ENCODE results near the gene EEF1AKMT2. TPM values are rescaled to one million over a fixed set of nuclear protein-coding genes. Genes with fewer than 3 reads are reported as not detected.

EEF1AKMT2 gene
- total and polyA plus RNA-seq, 9 of the 15 experiments (the other 6 are each of a cell fraction or from before 2014, with no cell fraction given), result 9.3 to 34.3 (median 23.7) TPM

GRCh38 chr10:124791547-124792348 lies at the start of gene EEF1AKMT2 (continued):
- TF ChIP-seq PKNOX1 (IDR thresholded peaks at IDR 0.05) (no peak), U2AF2 (optimal IDR thresholded peaks at IDR 0.05; ENCODE audit: low read depth, low read length) (no peak), NCOA4 (IDR thresholded peaks at IDR 0.05; ENCODE audit: partially characterized antibody) (no peak), ETV1 (tag; conservative IDR thresholded peaks at IDR 0.05; ENCODE audit: low read depth) (no peak), ZBTB40 (IDR thresholded peaks at IDR 0.05) (no peak), ZBTB40 (CRISPR knock-in tag; IDR thresholded peaks at IDR 0.05) (no peak), HSF4 (CRISPR knock-in tag; IDR thresholded peaks at IDR 0.05; ENCODE audit: borderline replicate concordance) (no peak), ZC3H11A (IDR thresholded peaks at IDR 0.05; ENCODE audit: low read depth, low read length) (no peak), KLF13 (tag; IDR thresholded peaks at IDR 0.05; ENCODE audit: borderline replicate concordance, low read depth) (no peak), ZBTB5 (IDR thresholded peaks at IDR 0.05) (no peak), BCLAF1 (IDR thresholded peaks at IDR 0.05; ENCODE audit: borderline replicate concordance in 1 of 2, control insufficient read depth in 1 of 2, low read depth in 2 of 2, low read length in 1 of 2) (peak in 1 of 2 experiments; percentile 35; a peak in 1 of 4 replicates)
